Stimulated activated CD4-positive, alpha-beta T cell treated with anti-CD3 and anti-CD28 coated beads, TNF-alpha, amount 100 ng/mL, for 1 hour (primary cell): ENCODE measurements around the gene ROPN1L.

Source experiments
- DNase-seq, 3 donors: peaks; one replicate each; pipeline ENCODE4 v3.0.0-alpha.2; 2020; ENCODE audit warnings: low read depth in 3 of 3, low spot score in 1 of 3

The ROPN1L gene

GRCh38 chr5:10427978-10428377, 13.7 kb upstream of the ROPN1L start:
- no peak for DNase-seq

GRCh38 chr5:10431415-10431814, 10.3 kb upstream of the ROPN1L start:
- DNase-seq: no peak

GRCh38 chr5:10432059-10433008, 9.3 kb upstream of the ROPN1L start:
- DNase-seq: no peak

- DNase-seq: no peak
These were observed 7.3 kb upstream of the ROPN1L start for GRCh38 chr5:10434392-10434791.

GRCh38 chr5:10438301-10438700, 3.4 kb upstream of the ROPN1L start:
- DNase-seq: no peak

- DNase-seq: no peak
These were observed 2.0 kb upstream of the ROPN1L start for GRCh38 chr5:10439692-10440091.

- no peak for DNase-seq
These were observed 1.2 kb upstream of the ROPN1L start for GRCh38 chr5:10440367-10440990.

- DNase-seq: no peak
These were observed 335 bp downstream of the ROPN1L start for GRCh38 chr5:10441992-10442435.

GRCh38 chr5:10442576-10442975, 897 bp downstream of the ROPN1L start:
- DNase-seq: no peak

GRCh38 chr5:10445352-10445751, 3.7 kb downstream of the ROPN1L start:
- no peak for DNase-seq

- DNase-seq: no peak
These were observed 4.8 kb downstream of the ROPN1L start for GRCh38 chr5:10446490-10446889.

- DNase-seq: no peak
These were observed 5.4 kb downstream of the ROPN1L start for GRCh38 chr5:10447041-10447440.

- no peak for DNase-seq
These were observed 7.2 kb downstream of the ROPN1L start for GRCh38 chr5:10448754-10449360.

GRCh38 chr5:10451137-10451824, 9.6 kb downstream of the ROPN1L start:
- DNase-seq: no peak

- no peak for DNase-seq
These were observed 11.2 kb downstream of the ROPN1L start for GRCh38 chr5:10452768-10453331.

GRCh38 chr5:10453545-10453944, 11.9 kb downstream of the ROPN1L start:
- no peak for DNase-seq

- DNase-seq: no peak
These were observed 13.1 kb downstream of the ROPN1L start for GRCh38 chr5:10454591-10455276.

- no peak for DNase-seq
These were observed 13.6 kb downstream of the ROPN1L start for GRCh38 chr5:10455277-10455670.

- DNase-seq: no peak
These were observed 15.1 kb downstream of the ROPN1L start for GRCh38 chr5:10456583-10457420.
